Esophagus squamous epithelium (tissue), 4 donors: ENCODE results near the gene DLG5.

ENCODE experiments used
- POLR2A ChIP-seq, 4 donors: fragments of 450-650 bp; IDR thresholded peaks; one replicate each; pipeline ENCODE4 v1.6.1; 2017; ENCODE audit warnings: antibody characterized with exemption in 4 of 4, mild to moderate bottlenecking in 4 of 4, moderate library complexity in 3 of 4
- TF ChIP-seq, protein P1 (sequence below), 6 experiments: fragments of 450-650 bp in 4 of 6; fragments of 200-600 bp in 2 of 6; sonication (generic) in 2 of 6; IDR thresholded peaks; one replicate each; pipeline ENCODE4 v1.5.1; 2016 to 2019; ENCODE audit warnings: antibody characterized with exemption in 6 of 6, mild to moderate bottlenecking in 4 of 6, moderate library complexity in 4 of 6

DNA sequence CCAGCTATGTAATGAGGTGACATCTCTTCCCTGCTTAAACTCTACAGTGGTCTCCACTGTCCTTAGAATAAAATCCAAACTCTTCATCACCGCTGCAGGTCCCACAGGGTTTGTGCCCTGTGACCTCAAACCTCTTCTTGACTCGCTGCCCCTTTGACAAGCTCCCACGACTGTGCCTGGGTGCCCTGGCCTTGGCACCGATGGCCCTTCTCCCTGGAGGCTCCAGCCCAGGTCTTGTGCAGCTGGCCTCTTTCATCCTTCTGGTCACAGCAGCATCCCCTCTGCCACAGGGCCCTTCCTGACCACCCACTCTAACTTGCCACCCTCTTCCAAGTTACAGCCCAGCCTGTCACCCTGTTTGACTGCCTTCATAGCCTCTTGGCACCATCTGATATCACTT lies 108.2 kb downstream of the DLG5 start:
- no peak for TF ChIP-seq POLR2A (IDR thresholded peaks at IDR 0.05)
- TF ChIP-seq, protein P1, sequence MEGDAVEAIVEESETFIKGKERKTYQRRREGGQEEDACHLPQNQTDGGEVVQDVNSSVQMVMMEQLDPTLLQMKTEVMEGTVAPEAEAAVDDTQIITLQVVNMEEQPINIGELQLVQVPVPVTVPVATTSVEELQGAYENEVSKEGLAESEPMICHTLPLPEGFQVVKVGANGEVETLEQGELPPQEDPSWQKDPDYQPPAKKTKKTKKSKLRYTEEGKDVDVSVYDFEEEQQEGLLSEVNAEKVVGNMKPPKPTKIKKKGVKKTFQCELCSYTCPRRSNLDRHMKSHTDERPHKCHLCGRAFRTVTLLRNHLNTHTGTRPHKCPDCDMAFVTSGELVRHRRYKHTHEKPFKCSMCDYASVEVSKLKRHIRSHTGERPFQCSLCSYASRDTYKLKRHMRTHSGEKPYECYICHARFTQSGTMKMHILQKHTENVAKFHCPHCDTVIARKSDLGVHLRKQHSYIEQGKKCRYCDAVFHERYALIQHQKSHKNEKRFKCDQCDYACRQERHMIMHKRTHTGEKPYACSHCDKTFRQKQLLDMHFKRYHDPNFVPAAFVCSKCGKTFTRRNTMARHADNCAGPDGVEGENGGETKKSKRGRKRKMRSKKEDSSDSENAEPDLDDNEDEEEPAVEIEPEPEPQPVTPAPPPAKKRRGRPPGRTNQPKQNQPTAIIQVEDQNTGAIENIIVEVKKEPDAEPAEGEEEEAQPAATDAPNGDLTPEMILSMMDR (IDR thresholded peaks at IDR 0.05): no peak
